MM.1S (cell line): ENCODE data around the gene ITSN2.

ENCODE experiments used
- DNase-seq: peaks from one replicate; pipeline ENCODE4 v3.0.0-alpha.2; 2015
- H2AFZ ChIP-seq: fragments of 300-600 bp; sonication (generic); 2 replicates; pipeline ENCODE4 v1.6.0; 2016; ENCODE audit warnings: antibody characterized with exemption, low read length
- H3F3A ChIP-seq: fragments of 300-600 bp; sonication (generic); 2 replicates; pipeline ENCODE4 v1.6.1; 2016; ENCODE audit warnings: mild to moderate bottlenecking, antibody characterized with exemption, low read length, moderate library complexity, mixed read lengths; ENCODE audit not compliant: insufficient read depth
- H3K27ac ChIP-seq: fragments of 300-600 bp; sonication (generic); 2 replicates; pipeline ENCODE4 v1.5.1; 2016; ENCODE audit warnings: mild to moderate bottlenecking, low read length
- H3K27me3 ChIP-seq: fragments of 300-600 bp; sonication (generic); replicated peaks from 2 replicates; pipeline ENCODE4 v1.6.0; 2016; ENCODE audit warnings: low read length; ENCODE audit not compliant: insufficient read depth
- H3K36me3 ChIP-seq: fragments of 300-600 bp; sonication (generic); replicated peaks from 2 replicates; pipeline ENCODE4 v1.6.1; 2016; ENCODE audit warnings: mild to moderate bottlenecking, low read length, mixed read lengths; ENCODE audit not compliant: insufficient read depth
- H3K4me1 ChIP-seq: fragments of 300-600 bp; sonication (generic); 2 replicates; pipeline ENCODE4 v1.6.1; 2016; ENCODE audit warnings: low read length, mixed read lengths
- H3K4me2 ChIP-seq: fragments of 300-600 bp; sonication (generic); 2 replicates; pipeline ENCODE4 v1.6.0; 2016; ENCODE audit warnings: low read depth, low read length
- H3K4me3 ChIP-seq: fragments of 300-600 bp; sonication (generic); 2 replicates; pipeline ENCODE4 v1.5.1; 2016; ENCODE audit warnings: low read length, mixed read lengths
- H3K79me2 ChIP-seq: fragments of 300-600 bp; sonication (generic); 2 replicates; pipeline ENCODE4 v1.6.1; 2016; ENCODE audit warnings: mixed run types, low read length, mixed read lengths
- H3K9ac ChIP-seq: fragments of 300-600 bp; sonication (generic); 2 replicates; pipeline ENCODE4 v1.6.1; 2016; ENCODE audit warnings: low read length, mixed read lengths
- H3K9me2 ChIP-seq: fragments of 300-600 bp; sonication (generic); replicated peaks from 2 replicates; pipeline ENCODE4 v1.6.1; 2016; ENCODE audit warnings: mild to moderate bottlenecking, low read length, mixed read lengths; ENCODE audit not compliant: insufficient read depth
- H3K9me3 ChIP-seq: fragments of 300-600 bp; sonication (generic); replicated peaks from 2 replicates; pipeline ENCODE4 v1.6.1; 2016; ENCODE audit warnings: mild to moderate bottlenecking, low read length, mixed read lengths; ENCODE audit not compliant: insufficient read depth
- H4K20me1 ChIP-seq: fragments of 300-600 bp; sonication (generic); 2 replicates; pipeline ENCODE4 v1.6.1; 2016; ENCODE audit warnings: mild to moderate bottlenecking, low read length, moderate library complexity, mixed read lengths; ENCODE audit not compliant: insufficient read depth
- EZH2 ChIP-seq: fragments of 300-600 bp; sonication (generic); optimal IDR thresholded peaks from 2 replicates; pipeline ENCODE3; 2017; ENCODE audit warnings: low read depth, mild to moderate bottlenecking, antibody characterized with exemption, low read length, mixed read lengths
- EZH2phosphoT487 ChIP-seq: fragments of 300-600 bp; sonication (generic); IDR thresholded peaks from 2 replicates; pipeline ENCODE4 v1.6.1; 2018; ENCODE audit warnings: antibody characterized with exemption, low read length
- TF ChIP-seq, protein P1 (sequence below): fragments of 300-600 bp; sonication (generic); IDR thresholded peaks from 2 replicates; pipeline ENCODE4 v1.5.1; 2016; ENCODE audit warnings: antibody characterized with exemption, low read length, mixed read lengths

ITSN2 gene

DNA sequence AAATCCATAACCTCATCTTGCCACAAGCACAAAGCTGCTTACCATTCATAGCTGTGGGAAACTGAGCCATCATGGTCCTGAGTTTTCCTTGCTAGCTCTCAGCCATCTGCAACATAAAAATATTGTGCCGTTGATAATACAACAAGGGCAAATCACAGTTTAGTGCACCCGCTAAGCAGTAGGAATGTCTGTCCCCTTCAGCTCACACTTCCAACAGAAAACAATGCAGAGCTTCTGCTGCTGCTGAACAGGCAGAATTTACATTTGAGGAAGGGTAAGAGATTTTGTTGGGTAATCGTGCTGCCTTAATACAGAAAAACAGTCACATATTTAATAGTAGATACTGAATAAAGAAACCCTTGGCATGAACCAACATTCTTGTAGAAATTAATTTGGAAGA lies 32.3 kb downstream of the ITSN2 start:
- no peak for DNase-seq

DNA sequence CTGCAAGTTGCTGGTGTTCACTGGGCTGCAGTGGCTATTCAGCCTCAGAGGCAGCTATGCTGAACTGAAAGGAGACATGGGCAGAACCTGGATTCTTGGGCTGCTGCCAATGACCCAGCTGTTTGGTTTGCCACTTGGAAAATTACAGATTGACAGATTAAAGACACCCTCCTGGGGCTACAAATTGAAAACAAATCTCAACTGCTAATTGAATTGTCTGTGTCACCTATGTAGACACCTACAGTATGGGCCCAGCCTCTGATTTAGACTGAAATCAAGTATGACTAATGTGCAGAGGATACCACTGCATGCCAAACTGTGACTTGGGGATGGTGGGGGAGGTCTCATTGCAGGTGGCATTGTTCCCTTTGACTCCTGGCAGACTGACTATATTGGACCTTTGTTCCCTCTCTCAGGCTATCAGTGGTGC lies 42.8 kb downstream of the ITSN2 start:
- TF ChIP-seq EZH2phosphoT487, result no peak
- TF ChIP-seq, protein P1, sequence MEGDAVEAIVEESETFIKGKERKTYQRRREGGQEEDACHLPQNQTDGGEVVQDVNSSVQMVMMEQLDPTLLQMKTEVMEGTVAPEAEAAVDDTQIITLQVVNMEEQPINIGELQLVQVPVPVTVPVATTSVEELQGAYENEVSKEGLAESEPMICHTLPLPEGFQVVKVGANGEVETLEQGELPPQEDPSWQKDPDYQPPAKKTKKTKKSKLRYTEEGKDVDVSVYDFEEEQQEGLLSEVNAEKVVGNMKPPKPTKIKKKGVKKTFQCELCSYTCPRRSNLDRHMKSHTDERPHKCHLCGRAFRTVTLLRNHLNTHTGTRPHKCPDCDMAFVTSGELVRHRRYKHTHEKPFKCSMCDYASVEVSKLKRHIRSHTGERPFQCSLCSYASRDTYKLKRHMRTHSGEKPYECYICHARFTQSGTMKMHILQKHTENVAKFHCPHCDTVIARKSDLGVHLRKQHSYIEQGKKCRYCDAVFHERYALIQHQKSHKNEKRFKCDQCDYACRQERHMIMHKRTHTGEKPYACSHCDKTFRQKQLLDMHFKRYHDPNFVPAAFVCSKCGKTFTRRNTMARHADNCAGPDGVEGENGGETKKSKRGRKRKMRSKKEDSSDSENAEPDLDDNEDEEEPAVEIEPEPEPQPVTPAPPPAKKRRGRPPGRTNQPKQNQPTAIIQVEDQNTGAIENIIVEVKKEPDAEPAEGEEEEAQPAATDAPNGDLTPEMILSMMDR, result no peak
- no peak for TF ChIP-seq EZH2
- Histone ChIP-seq H3K9me3 (no peaks in the 10 kb centered on the region), H3K79me2 (peaks cover 9% of the 10 kb centered on the region; the same call in 1 of the 2 replicates), H3K36me3 (no peaks in the 10 kb centered on the region), H3F3A (no peaks in the 10 kb centered on the region), H3K4me3 (no peak overlapping the region), H2AFZ (no peak overlapping the region), H3K4me1 (no peaks in the 10 kb centered on the region), H3K9me2 (no peaks in the 10 kb centered on the region), H3K4me2 (no peak overlapping the region), H3K27me3 (no peaks in the 10 kb centered on the region), H3K27ac (no peak overlapping the region), H4K20me1 (no peaks in the 10 kb centered on the region), H3K9ac (no peak overlapping the region)
- DNase-seq, result no peak

More for the DNA sequence above, 32.3 kb downstream of the ITSN2 start:
- Histone ChIP-seq H4K20me1 (no peaks in the 10 kb centered on the region; the same call in 1 of the 2 replicates), H2AFZ (no peak overlapping the region), H3K27ac (no peak overlapping the region), H3K36me3 (no peaks in the 10 kb centered on the region), H3K9me2 (no peaks in the 10 kb centered on the region), H3K4me3 (no peak overlapping the region), H3K4me2 (no peak overlapping the region), H3F3A (no peaks in the 10 kb centered on the region), H3K27me3 (no peaks in the 10 kb centered on the region), H3K79me2 (peaks cover 41% of the 10 kb centered on the region), H3K9ac (no peak overlapping the region), H3K4me1 (no peaks in the 10 kb centered on the region), H3K9me3 (no peaks in the 10 kb centered on the region)
- no peak for TF ChIP-seq EZH2
- no peak for TF ChIP-seq EZH2phosphoT487
- TF ChIP-seq, protein P1, result no peak

DNA sequence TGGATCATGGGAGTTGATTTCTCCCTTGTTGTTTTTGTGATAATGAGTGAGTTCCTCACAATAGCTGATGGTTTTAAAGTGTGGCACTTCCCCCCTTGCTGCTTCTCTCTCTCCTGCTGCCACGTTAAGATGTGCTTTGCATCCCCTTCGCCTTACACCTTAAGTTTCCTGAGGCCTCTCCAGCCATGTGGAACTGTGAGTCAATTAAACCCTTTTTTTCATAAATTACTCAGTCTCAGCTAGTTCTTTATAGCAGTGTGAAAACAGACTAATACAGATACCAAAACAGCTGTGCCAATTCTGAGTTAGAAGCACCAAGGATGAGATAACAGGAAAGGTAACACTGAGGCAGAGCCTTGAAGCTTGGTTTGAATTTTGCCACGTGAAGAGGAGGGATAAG lies 44.7 kb downstream of the ITSN2 start:
- H3K9ac ChIP-seq, result no peak overlapping the region
- no peaks in the 10 kb centered on the region for H3K4me1 ChIP-seq
- H3K36me3 ChIP-seq, result no peaks in the 10 kb centered on the region; the same call in 1 of the 2 replicates
- no peaks in the 10 kb centered on the region for H4K20me1 ChIP-seq
- no peaks in the 10 kb centered on the region for H3F3A ChIP-seq
- no peaks in the 10 kb centered on the region for H3K27me3 ChIP-seq
- no peak overlapping the region for H3K4me3 ChIP-seq
- peaks cover 7% of the 10 kb centered on the region; the same call in 1 of the 2 replicates for H3K79me2 ChIP-seq
- no peak overlapping the region for H3K27ac ChIP-seq
- H3K9me2 ChIP-seq, result no peaks in the 10 kb centered on the region
- H3K4me2 ChIP-seq, result no peak overlapping the region
- DNase-seq, result no peak
- no peak overlapping the region for H2AFZ ChIP-seq
- no peaks in the 10 kb centered on the region for H3K9me3 ChIP-seq
- TF ChIP-seq EZH2 (no peak), EZH2phosphoT487 (no peak)
- TF ChIP-seq, protein P1, result no peak
